ENCODE measurements around the gene DMRTB1.

DNA sequence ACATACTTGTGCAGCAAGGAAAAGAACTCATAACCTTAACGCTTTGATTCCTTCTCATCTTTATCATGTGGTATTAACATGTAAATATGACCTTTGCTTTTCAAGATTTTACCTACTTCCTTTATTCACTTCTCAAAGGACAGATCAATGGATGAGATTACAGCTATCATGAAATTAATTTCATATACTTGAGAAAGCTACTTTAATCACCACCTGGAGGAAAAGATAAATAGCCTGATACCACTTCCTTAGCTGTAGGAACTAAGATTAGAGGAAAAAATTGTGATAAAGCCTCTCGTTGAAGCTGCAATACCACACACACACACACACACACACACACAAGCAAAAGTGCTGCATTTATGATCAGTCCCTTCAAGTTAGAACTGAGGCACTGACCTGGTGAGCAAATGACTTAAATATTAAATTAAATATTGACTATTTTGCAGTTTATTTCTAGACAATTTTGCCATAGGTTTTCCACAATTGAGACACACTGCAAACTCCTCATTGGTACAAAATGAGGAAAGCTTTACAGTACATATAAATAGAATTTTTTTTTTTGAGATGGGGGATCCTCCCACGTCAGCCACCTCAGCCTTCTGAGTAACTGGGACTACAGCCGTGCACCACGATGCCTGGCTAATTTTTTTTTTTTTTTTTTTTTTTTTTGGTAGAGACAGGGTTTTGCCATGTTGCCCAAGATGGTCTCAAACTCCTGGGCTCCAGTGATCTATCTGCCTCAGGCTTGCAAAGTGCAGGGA, 27.2 kb upstream of the DMRTB1 start:
- TF ChIP-seq, protein P1, sequence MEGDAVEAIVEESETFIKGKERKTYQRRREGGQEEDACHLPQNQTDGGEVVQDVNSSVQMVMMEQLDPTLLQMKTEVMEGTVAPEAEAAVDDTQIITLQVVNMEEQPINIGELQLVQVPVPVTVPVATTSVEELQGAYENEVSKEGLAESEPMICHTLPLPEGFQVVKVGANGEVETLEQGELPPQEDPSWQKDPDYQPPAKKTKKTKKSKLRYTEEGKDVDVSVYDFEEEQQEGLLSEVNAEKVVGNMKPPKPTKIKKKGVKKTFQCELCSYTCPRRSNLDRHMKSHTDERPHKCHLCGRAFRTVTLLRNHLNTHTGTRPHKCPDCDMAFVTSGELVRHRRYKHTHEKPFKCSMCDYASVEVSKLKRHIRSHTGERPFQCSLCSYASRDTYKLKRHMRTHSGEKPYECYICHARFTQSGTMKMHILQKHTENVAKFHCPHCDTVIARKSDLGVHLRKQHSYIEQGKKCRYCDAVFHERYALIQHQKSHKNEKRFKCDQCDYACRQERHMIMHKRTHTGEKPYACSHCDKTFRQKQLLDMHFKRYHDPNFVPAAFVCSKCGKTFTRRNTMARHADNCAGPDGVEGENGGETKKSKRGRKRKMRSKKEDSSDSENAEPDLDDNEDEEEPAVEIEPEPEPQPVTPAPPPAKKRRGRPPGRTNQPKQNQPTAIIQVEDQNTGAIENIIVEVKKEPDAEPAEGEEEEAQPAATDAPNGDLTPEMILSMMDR (conservative IDR thresholded peaks at IDR 0.05 in 1 of 2, IDR thresholded peaks at IDR 0.05 in 1 of 2; ENCODE audit: extremely low read depth in 1 of 2, insufficient read depth in 1 of 2, low read depth in 1 of 2, low read length in 2 of 2) = no peak
- TF ChIP-seq EZH2 (IDR thresholded peaks at IDR 0.05; ENCODE audit: borderline replicate concordance, low read length) = no peak

Data from mammary epithelial cell (primary cell).